Activated T-helper 9 cell treated with anti-CD3 and anti-CD28 coated beads, Interleukin-2, amount 50 U/mL, for 16 hours (primary cell): ENCODE measurements around the gene BBS4.
"Not testable (repeated sequence)": the region's sequence is repeated elsewhere in the genome, so short reads cannot be mapped to it uniquely, and the experiment has no call there.

Experiments
- DNase-seq: peaks from one replicate; pipeline ENCODE4 v3.0.0-alpha.2; 2020; ENCODE audit warnings: low read depth

BBS4 gene

DNA sequence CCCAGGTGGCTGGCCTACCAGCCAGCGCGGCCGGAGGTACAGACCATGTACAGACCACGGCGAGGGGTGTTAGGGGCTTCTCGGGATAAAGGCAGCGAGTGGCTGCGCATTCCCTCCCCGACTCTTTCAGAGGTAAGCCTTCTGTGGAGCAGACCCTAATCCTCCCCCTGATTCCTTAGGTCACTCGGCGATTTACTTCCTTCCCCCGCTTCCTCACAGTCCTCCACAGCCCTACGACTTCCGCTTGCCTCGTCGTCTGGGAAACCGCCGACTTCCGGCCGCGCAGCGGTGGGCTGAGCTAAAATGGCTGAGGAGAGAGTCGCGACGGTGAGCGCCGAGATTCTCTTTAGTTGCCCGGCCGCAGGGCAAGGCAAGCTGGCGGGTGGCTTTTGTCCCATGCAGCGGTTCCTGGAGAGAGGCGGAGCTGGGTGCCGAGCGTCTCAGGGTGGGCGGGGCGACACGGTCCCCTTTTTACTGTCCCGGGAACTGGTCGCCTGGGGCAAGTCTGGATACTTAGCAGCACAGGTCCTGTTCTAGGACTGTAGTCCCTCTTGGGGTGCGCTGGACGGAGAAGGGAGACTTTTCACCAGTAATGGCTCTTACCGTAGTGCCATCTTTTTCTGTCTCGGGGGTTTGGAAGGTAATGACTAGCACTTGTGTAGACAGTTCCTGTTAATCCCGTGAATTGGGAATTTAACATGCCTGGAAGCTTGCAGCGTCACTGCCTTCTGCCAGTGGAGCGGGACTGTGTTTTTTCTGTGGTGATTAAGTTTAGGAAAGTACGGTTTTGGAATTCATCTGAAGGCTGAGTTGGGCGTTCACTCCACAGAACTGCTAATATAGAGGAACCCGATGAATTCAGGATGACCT is at the start of gene BBS4, which contains the start of gene HIGD2B:
Gene BBS4 (plus strand): TSS at position 283 of the 870 bp plus-strand sequence. CDS start 21 bp downstream, at position 304.
Gene HIGD2B (minus strand): TSS at position 258 of the 870 bp plus-strand sequence. CDS start 9,808 bp downstream, outside the sequence.
- DNase-seq, result peak; percentile 78

- peak; percentile 16 for DNase-seq
Measured at GRCh38 chr15:72636519-72637282, 49.3 kb upstream of the BBS4 start.

GRCh38 chr15:72639759-72640483 is 46.1 kb upstream of the BBS4 start:
- not testable (repeated sequence) for DNase-seq

DNA sequence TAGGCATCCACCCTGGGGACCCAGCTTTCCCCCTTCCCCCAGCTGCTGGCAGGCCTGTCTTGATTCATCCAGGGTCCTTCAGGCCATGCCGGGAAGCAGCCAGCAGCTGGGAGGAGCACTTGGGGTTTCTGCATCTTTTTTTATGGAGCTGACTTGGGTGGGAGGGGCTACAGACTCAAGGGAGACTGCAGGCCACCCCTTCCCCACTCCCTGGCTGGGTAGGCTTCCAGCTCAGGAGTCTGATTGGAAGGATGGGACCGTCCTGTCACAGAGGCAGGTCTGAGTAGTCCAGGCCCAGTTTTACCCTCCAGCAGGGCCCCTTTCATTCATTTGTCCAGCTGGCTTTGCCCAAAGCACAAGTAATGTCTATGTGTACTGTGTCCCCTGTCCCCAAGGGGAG is 43.7 kb upstream of the BBS4 start:
- not testable (repeated sequence) for DNase-seq

DNA sequence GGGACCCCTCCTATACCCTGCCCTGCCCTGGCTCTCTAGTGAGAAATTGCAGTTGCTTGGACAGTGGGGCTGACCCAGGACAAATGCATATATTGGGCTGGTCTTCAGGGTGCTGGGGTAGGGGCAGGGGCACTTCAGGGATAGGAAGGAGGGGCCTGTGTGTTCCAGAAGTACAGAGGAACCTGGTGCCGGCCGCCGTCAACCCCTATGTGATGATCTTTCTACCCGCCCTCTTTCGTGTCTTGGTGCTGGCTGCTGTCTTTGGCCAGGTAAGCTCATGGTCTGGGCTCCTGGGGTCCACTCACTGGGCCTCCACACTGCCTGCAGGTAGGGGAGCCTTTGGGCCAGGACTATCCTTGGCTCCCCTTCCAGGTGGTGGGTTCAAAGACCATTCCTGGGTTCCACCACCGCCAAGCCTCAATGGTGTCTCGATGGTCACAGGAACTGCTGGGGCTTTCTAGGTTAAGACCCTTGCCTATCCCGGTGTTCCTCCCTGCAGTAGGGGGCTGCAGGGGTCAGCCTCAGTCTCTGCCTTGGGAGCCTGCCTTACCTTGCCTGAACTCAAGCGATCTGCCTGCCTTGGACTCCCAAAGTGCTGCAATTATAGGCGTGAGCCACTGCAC is 37.3 kb upstream of the BBS4 start:
- DNase-seq, result not testable (repeated sequence)

DNA sequence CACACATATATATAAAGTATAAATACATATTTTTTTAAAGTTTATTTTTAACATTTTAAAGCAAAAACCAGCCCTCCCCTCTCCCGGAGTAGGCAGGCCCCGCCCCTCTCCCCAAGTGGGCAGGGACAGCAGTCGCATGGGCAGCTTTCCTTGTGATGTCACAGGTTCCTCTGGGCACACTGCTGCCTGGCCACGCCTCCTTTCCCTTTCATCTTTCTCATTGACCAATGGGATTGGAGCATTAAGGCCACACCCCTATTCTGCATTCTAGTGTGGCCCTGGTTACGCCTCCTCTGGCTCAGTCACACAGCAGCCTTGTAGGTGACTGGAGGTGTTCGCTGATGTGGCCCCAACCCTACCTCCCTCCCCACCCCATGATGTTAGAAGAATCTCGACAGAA is 31.6 kb upstream of the BBS4 start, which contains the start of gene GOLGA6B:
Gene GOLGA6B (plus strand): TSS at position 301 of the 400 bp plus-strand sequence. CDS start 41 bp downstream, at position 342.
- DNase-seq, result not testable (repeated sequence)

DNA sequence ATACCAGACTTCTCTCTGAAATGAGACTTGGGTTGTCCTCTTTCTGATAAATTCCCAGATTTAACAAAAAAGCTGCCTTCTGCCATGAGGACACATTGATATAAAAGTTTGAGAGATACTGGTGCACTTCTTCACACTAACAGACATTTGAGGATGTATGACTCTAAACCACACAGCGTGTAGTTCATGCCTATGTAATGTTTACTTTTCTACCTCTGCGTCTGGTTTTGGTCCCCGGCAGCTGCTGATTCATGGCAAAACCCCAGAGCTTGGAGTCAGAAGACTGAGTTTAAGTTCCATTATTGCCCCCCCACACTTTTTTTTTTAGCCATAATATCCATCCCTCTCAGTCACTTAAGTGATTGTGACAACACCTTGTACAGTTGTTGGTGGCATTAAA is 30.0 kb upstream of the BBS4 start:
- DNase-seq, result not testable (repeated sequence)

DNA sequence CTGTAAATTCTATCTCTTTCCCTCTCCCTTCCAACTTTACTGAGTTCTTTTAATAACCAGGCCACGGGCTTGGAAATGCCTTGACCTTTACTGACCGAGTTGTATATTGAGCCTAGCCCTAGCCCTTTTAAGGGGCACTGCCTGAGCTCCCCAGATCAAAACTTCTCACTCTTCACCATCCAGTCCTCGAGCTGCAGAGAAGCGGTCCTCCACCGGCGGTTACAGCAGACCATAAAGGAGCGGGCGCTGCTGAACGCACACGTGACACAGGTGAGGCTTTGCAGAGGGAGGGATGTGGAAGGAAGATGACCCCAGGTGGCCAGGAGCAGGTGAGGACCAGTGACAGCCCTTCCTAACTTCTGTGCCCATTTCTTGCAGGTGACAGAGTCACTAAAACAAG is 24.9 kb upstream of the BBS4 start:
- not testable (repeated sequence) for DNase-seq

DNA sequence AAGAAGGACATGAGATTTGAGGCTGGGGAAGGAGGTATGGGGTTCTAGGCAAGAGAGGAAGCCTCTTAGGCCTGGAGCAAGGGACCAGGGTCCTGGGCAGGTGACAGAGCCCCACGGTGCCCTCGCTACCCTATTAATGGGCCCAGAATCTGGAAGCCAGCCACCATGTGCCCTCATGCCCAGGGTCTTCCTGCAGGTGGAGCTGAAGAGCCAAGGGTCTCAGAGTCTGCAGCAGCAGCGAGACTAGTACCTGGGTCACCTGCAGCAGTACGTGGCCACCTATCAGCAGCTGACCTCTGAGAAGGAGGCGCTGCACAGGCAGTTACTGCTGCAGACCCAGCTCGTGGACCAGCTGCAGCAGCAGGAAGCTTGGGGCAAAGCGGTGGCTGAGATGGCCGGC is 22.1 kb upstream of the BBS4 start:
- DNase-seq, result not testable (repeated sequence)

DNA sequence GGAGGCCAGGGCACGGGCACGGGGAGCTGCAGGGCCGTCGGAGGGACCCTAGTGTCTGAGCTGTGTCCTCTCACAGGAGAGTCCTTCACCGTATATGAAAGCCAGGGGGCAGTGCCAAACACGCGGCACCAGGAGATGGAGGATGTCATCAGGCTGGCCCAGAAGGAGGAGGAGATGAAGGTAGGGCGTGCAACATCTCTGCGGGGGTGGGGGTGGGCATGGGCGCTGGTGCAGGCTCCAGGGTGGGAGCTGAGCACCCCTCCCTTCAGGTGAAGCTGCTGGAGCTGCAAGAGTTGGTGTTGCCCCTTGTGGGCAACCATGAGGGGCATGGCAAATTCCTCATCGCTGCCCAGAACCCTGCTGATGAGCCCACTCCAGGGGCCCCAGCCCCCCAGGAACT is 20.3 kb upstream of the BBS4 start:
- not testable (repeated sequence) for DNase-seq

DNA sequence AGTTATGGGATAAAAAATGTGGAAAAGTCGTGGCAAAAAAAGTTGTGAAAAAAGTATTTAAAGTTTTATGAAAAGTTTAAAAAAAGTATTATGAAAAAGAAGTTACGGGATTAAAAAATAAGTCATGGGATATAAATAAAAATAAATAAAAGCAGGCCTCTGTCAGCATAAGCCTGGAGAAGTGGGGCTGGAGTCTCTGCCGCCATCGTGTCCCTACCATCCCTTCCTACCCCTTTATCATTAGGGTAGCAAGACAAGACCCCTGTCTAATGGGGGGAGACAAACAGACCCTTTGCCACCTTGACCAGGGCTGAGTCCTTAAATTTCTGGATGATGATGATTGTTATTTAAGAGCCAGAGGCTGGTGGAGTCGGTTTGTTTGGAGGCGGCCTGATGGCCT is 16.2 kb upstream of the BBS4 start:
- not testable (repeated sequence) for DNase-seq

DNA sequence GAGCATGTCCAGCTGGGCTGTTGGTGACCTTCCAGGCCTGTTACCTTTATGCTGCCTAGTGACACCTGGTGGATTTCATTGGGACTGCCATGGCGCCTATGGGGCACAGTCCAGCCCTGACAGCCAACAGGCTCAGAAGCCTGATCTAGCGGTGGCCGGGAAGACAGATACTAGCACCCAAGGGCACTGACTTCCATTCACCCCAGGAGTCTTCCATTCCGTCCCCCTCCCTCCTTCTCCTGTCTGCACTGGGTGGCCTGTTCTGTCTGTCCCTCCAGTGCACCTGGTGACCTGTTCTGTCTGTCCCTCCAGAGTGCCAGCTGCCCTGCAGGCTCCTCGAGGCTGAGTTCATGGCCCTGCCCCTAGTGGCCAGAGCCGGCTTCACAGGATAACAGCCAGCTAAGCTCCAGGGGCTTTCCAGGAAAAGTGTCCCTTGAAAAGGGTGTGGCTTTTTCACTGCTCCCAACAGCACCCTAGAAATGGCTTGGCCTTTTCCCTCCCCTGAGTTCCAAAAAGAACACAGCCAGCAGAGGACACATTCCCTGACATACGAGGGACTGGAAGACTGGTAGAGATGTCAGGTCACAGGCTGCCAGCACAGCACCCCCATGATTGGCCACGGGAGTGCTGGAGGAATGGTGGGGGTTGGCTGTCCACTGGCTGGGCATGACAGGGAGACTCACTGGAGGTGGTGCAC is 15.2 kb upstream of the BBS4 start:
- peak; percentile 55 for DNase-seq

- no peak for DNase-seq
Measured at GRCh38 chr15:72671525-72671924, 14.5 kb upstream of the BBS4 start.

DNA sequence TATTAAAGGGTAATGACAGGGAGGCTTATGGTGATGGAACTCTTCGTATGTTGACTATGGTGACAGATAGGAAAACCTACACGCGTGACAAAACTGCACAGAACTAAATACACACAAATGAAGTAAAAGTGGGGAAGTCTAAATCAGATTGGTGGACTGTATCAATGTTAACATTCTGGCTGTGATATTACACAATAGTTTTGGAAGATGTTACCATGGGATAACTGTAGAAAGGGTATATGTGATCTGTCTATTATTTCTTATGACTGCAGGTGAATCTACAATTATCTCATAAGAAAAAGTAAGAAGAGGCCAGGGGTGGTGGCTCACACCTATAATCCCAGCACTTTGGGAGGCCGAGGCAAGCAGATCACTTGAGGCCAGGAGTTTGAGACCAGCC is 9.2 kb upstream of the BBS4 start:
- no peak for DNase-seq

GRCh38 chr15:72680931-72681330 is 5.1 kb upstream of the BBS4 start:
- no peak for DNase-seq

GRCh38 chr15:72682772-72683171 is 3.2 kb upstream of the BBS4 start:
- DNase-seq, result no peak

GRCh38 chr15:72685301-72685924 is 594 bp upstream of the BBS4 start:
- no peak for DNase-seq

DNA sequence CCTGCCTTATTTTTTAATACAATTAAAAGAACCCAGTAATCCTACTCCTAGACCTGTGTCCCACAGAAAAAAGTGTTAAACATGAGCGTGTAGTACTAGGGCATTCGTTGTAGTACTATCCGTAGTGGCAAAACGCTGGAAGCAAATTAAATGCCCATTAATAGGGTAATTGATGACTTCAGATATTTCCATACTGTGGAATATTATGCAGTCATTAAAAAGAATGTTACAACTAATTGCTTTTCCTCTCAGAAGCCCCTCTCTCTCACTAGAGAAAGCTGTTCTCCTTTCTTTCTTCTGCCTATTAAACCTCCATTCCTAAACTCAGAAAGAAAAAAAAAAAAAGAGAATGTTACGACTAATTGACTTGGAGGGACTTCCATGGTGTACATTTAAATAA is 2.7 kb downstream of the BBS4 start:
- no peak for DNase-seq

- no peak for DNase-seq
Measured at GRCh38 chr15:72690938-72691337, 4.9 kb downstream of the BBS4 start.

DNA sequence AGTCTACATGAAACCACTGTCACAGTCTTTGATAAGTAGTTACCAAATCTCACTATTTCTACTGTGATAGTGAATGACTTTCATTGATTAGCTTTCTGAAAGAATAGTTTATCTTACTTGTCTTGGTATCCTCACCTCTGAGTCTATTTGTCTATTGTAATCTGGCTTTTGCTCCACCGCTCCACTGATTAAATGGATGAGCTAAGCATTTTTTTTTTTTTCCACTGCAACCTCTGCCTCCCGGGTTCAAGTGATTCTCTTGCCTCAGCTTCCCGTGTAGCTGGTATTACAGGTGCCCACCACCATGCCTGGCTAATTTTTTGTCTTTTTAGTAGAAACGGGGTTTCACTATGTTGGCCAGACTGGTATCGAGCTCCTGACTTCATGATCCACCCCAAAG is 12.9 kb downstream of the BBS4 start:
- DNase-seq, result no peak

DNA sequence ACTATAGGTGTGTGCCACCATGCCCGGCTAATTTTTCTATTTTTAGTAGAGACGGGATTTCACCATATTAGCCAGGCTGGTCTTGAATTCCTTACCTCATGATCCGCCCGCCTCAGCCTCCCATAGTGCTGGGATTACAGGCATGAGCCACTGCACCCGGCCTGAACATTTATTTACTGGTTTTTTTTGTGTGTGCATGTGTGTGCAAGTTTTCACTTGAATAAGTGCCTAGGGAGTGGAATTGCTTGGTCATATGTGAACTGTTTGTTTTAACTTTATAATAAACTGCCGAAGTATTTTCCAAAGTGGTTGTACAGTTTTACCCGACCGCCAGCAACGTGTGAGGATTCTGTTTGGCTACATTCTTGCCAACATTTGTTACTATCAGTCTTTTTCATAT is 14.1 kb downstream of the BBS4 start:
- no peak for DNase-seq
